Activated T-helper 2 cell treated with anti-CD3 and anti-CD28 coated beads, Interferon-gamma antibody, Interleukin-2, Interleukin-4, amounts not matched to agents 10 μg/mL and 5 μg/mL and 100 μg/mL, durations not matched to agents 14 hours and 24 hours and 36 hours (primary cell): Measurements from ENCODE around the gene PDE11A. TPM values are rescaled to one million over a fixed set of nuclear protein-coding genes. Genes with fewer than 3 reads are reported as not detected.

Experiments used
- DNase-seq: peaks from one replicate; pipeline ENCODE4 v3.0.0; 2021; ENCODE audit warnings: low spot score
- H3K27ac Mint-ChIP-seq: one replicate; pipeline ENCODE4 v1.8.0; 2021; ENCODE audit warnings: mixed read lengths
- H3K27me3 Mint-ChIP-seq: one replicate; pipeline ENCODE4 v1.8.0; 2021; ENCODE audit warnings: low read depth, mixed read lengths
- H3K36me3 Mint-ChIP-seq: one replicate; pipeline ENCODE4 v1.8.0; 2021; ENCODE audit warnings: low read depth, mixed read lengths
- H3K4me1 Mint-ChIP-seq: one replicate; pipeline ENCODE4 v1.8.0; 2021; ENCODE audit warnings: low read depth, mixed read lengths
- H3K4me3 Mint-ChIP-seq: one replicate; pipeline ENCODE4 v1.8.0; 2021; ENCODE audit warnings: low read depth, mild to moderate bottlenecking, moderate library complexity, mixed read lengths
- H3K9me3 Mint-ChIP-seq: one replicate; pipeline ENCODE4 v1.8.0; 2021; ENCODE audit warnings: mixed read lengths
- intact Hi-C: fragments of 100-400 bp; cut with micrococcal nuclease; formaldehyde crosslinking; loops from one replicate; pipeline ENCODE4 v1.15.1; 2023
- total RNA-seq: library from RNA; stranded (reverse); gene quantifications from 2 replicates; pipeline ENCODE4 v1.2.3, GENCODE V29; 2022

Gene PDE11A
- total RNA-seq, 1 donor from 2014 or later = not detected

- Mint-ChIP-seq H3K27me3 (peaks cover 5% of the 10 kb centered on the region), H3K9me3 (no peaks in the 10 kb centered on the region), H3K36me3 (no peaks in the 10 kb centered on the region), H3K27ac (no peak overlapping the region), H3K4me1 (peaks cover 22% of the 10 kb centered on the region), H3K4me3 (no peak overlapping the region)
- DNase-seq = no peak
- intact Hi-C loops = no loop called here
These were observed 402.8 kb downstream of the PDE11A start for GRCh38 chr2:177669625-177670330.

GRCh38 chr2:177669201-177669600 lies 403.4 kb downstream of the PDE11A start:
- H3K4me3 Mint-ChIP-seq = no peak overlapping the region
- no peaks in the 10 kb centered on the region for H3K9me3 Mint-ChIP-seq
- DNase-seq = no peak
- no peak overlapping the region for H3K27ac Mint-ChIP-seq
- intact Hi-C loops = no loop called here
- no peaks in the 10 kb centered on the region for H3K36me3 Mint-ChIP-seq
- H3K4me1 Mint-ChIP-seq = peaks cover 22% of the 10 kb centered on the region
- H3K27me3 Mint-ChIP-seq = peaks cover 5% of the 10 kb centered on the region

GRCh38 chr2:177668617-177669016 lies 404.0 kb downstream of the PDE11A start:
- Mint-ChIP-seq H3K4me3 (no peak overlapping the region), H3K27me3 (peaks cover 5% of the 10 kb centered on the region), H3K27ac (no peak overlapping the region), H3K9me3 (no peaks in the 10 kb centered on the region), H3K4me1 (peaks cover 22% of the 10 kb centered on the region), H3K36me3 (no peaks in the 10 kb centered on the region)
- intact Hi-C loops = no loop called here
- DNase-seq = no peak

GRCh38 chr2:177667626-177668025 lies 405.0 kb downstream of the PDE11A start:
- no peaks in the 10 kb centered on the region for H3K9me3 Mint-ChIP-seq
- H3K4me1 Mint-ChIP-seq = peaks cover 22% of the 10 kb centered on the region
- H3K36me3 Mint-ChIP-seq = no peaks in the 10 kb centered on the region
- intact Hi-C loops = no loop called here
- DNase-seq = no peak
- H3K27me3 Mint-ChIP-seq = peaks cover 5% of the 10 kb centered on the region
- H3K4me3 Mint-ChIP-seq = no peak overlapping the region
- H3K27ac Mint-ChIP-seq = no peak overlapping the region

GRCh38 chr2:177666408-177666807 lies 406.2 kb downstream of the PDE11A start:
- Mint-ChIP-seq H3K27me3 (peaks cover 5% of the 10 kb centered on the region), H3K36me3 (no peaks in the 10 kb centered on the region), H3K4me1 (peaks cover 18% of the 10 kb centered on the region), H3K4me3 (no peak overlapping the region), H3K9me3 (no peaks in the 10 kb centered on the region), H3K27ac (no peak overlapping the region)
- no peak for DNase-seq
- intact Hi-C loops = no loop called here

- no peaks in the 10 kb centered on the region for H3K9me3 Mint-ChIP-seq
- no peak overlapping the region for H3K4me3 Mint-ChIP-seq
- H3K36me3 Mint-ChIP-seq = no peaks in the 10 kb centered on the region
- no peak for DNase-seq
- no peak overlapping the region for H3K27ac Mint-ChIP-seq
- peaks cover 15% of the 10 kb centered on the region for H3K4me1 Mint-ChIP-seq
- intact Hi-C loops = no loop called here
- H3K27me3 Mint-ChIP-seq = peaks cover 9% of the 10 kb centered on the region
These were observed 406.6 kb downstream of the PDE11A start for GRCh38 chr2:177665948-177666347.

GRCh38 chr2:177665328-177665727 lies 407.2 kb downstream of the PDE11A start:
- H3K27ac Mint-ChIP-seq = no peak overlapping the region
- H3K36me3 Mint-ChIP-seq = no peaks in the 10 kb centered on the region
- H3K4me1 Mint-ChIP-seq = peaks cover 9% of the 10 kb centered on the region
- intact Hi-C loops = no loop called here
- no peak for DNase-seq
- H3K9me3 Mint-ChIP-seq = no peaks in the 10 kb centered on the region
- no peak overlapping the region for H3K4me3 Mint-ChIP-seq
- peaks cover 11% of the 10 kb centered on the region for H3K27me3 Mint-ChIP-seq

GRCh38 chr2:177662895-177663294 lies 409.7 kb downstream of the PDE11A start:
- Mint-ChIP-seq H3K9me3 (no peaks in the 10 kb centered on the region), H3K4me1 (peaks cover 8% of the 10 kb centered on the region)
- no peak for DNase-seq

GRCh38 chr2:177660742-177661141 lies 411.8 kb downstream of the PDE11A start:
- Mint-ChIP-seq H3K4me1 (no peaks in the 10 kb centered on the region), H3K9me3 (no peaks in the 10 kb centered on the region), H3K4me3 (no peak overlapping the region), H3K27ac (no peak overlapping the region), H3K27me3 (peaks cover 30% of the 10 kb centered on the region), H3K36me3 (no peaks in the 10 kb centered on the region)
- DNase-seq = no peak
- intact Hi-C loops = no loop called here

More at GRCh38 chr2:177662895-177663294, 409.7 kb downstream of the PDE11A start:
- intact Hi-C loops = no loop called here
- Mint-ChIP-seq H3K4me3 (no peak overlapping the region), H3K27ac (no peak overlapping the region), H3K27me3 (peaks cover 18% of the 10 kb centered on the region), H3K36me3 (no peaks in the 10 kb centered on the region)

- no peak overlapping the region for H3K4me3 Mint-ChIP-seq
- H3K27ac Mint-ChIP-seq = no peak overlapping the region
- DNase-seq = no peak
- no peaks in the 10 kb centered on the region for H3K9me3 Mint-ChIP-seq
- no peaks in the 10 kb centered on the region for H3K4me1 Mint-ChIP-seq
- peaks cover 32% of the 10 kb centered on the region for H3K27me3 Mint-ChIP-seq
- intact Hi-C loops = no loop called here
- H3K36me3 Mint-ChIP-seq = no peaks in the 10 kb centered on the region
These were observed 414.3 kb downstream of the PDE11A start for GRCh38 chr2:177658309-177658708.

GRCh38 chr2:177651833-177652232 lies 420.7 kb downstream of the PDE11A start:
- Mint-ChIP-seq H3K36me3 (no peaks in the 10 kb centered on the region), H3K9me3 (no peaks in the 10 kb centered on the region), H3K27me3 (peaks cover 35% of the 10 kb centered on the region), H3K4me1 (no peaks in the 10 kb centered on the region), H3K27ac (no peak overlapping the region), H3K4me3 (no peak overlapping the region)
- no peak for DNase-seq
- intact Hi-C loops = no loop called here

- Mint-ChIP-seq H3K4me3 (no peak overlapping the region), H3K27me3 (peaks cover 32% of the 10 kb centered on the region), H3K36me3 (no peaks in the 10 kb centered on the region), H3K4me1 (no peaks in the 10 kb centered on the region), H3K9me3 (no peaks in the 10 kb centered on the region), H3K27ac (no peak overlapping the region)
- intact Hi-C loops = no loop called here
- DNase-seq = no peak
These were observed 422.7 kb downstream of the PDE11A start for GRCh38 chr2:177649568-177650518.

- no peak overlapping the region for H3K27ac Mint-ChIP-seq
- intact Hi-C loops = no loop called here
- peaks cover 30% of the 10 kb centered on the region for H3K27me3 Mint-ChIP-seq
- no peaks in the 10 kb centered on the region for H3K9me3 Mint-ChIP-seq
- H3K4me3 Mint-ChIP-seq = no peak overlapping the region
- no peak for DNase-seq
- H3K4me1 Mint-ChIP-seq = no peaks in the 10 kb centered on the region
- no peaks in the 10 kb centered on the region for H3K36me3 Mint-ChIP-seq
These were observed 425.8 kb downstream of the PDE11A start for GRCh38 chr2:177646791-177647190.
